ENCODE results near the gene GATA6.

Gene GATA6

GRCh38 chr18:22173928-22174301, 4.5 kb downstream of the GATA6 start:
- TF ChIP-seq CTCF (IDR thresholded peaks at IDR 0.05; ENCODE audit: extremely low read depth, insufficient read depth, missing control alignments): no peak

GRCh38 chr18:22174341-22175145, 5.2 kb downstream of the GATA6 start:
- DNase-seq (ENCODE audit: low spot score): no peak
- in situ Hi-C loops (cut with MboI; ENCODE audit: low pct_unique_long_range_greater_than_20kb, low sequenced_read_pairs, unreplicated experiment): no loop called here
- peak; percentile 8 for TF ChIP-seq CTCF (IDR thresholded peaks at IDR 0.05; ENCODE audit: extremely low read depth, insufficient read depth, missing control alignments)

More at GRCh38 chr18:22173928-22174301, 4.5 kb downstream of the GATA6 start:
- no peak for DNase-seq (ENCODE audit: low spot score)
- in situ Hi-C loops (cut with MboI; ENCODE audit: low pct_unique_long_range_greater_than_20kb, low sequenced_read_pairs, unreplicated experiment): no loop called here

GRCh38 chr18:22175346-22175745, 6.0 kb downstream of the GATA6 start:
- no peak for DNase-seq (ENCODE audit: low spot score)
- in situ Hi-C loops (cut with MboI; ENCODE audit: low pct_unique_long_range_greater_than_20kb, low sequenced_read_pairs, unreplicated experiment): no loop called here
- no peak for TF ChIP-seq CTCF (IDR thresholded peaks at IDR 0.05; ENCODE audit: extremely low read depth, insufficient read depth, missing control alignments)

GRCh38 chr18:22176420-22177326, 7.3 kb downstream of the GATA6 start:
- TF ChIP-seq CTCF (IDR thresholded peaks at IDR 0.05; ENCODE audit: extremely low read depth, insufficient read depth, missing control alignments): no peak
- peak; percentile 33 for DNase-seq (ENCODE audit: low spot score)
- in situ Hi-C loops (cut with MboI; ENCODE audit: low pct_unique_long_range_greater_than_20kb, low sequenced_read_pairs, unreplicated experiment): no loop called here

- no peak for TF ChIP-seq CTCF (IDR thresholded peaks at IDR 0.05; ENCODE audit: extremely low read depth, insufficient read depth, missing control alignments)
These were observed 8.0 kb downstream of the GATA6 start for GRCh38 chr18:22177327-22177871.

GRCh38 chr18:22179174-22179573, 9.8 kb downstream of the GATA6 start:
- in situ Hi-C loops (cut with MboI; ENCODE audit: low pct_unique_long_range_greater_than_20kb, low sequenced_read_pairs, unreplicated experiment): no loop called here
- DNase-seq (ENCODE audit: low spot score): no peak
- TF ChIP-seq CTCF (IDR thresholded peaks at IDR 0.05; ENCODE audit: extremely low read depth, insufficient read depth, missing control alignments): no peak

More at GRCh38 chr18:22177327-22177871, 8.0 kb downstream of the GATA6 start:
- no peak for DNase-seq (ENCODE audit: low spot score)
- in situ Hi-C loops (cut with MboI; ENCODE audit: low pct_unique_long_range_greater_than_20kb, low sequenced_read_pairs, unreplicated experiment): no loop called here

Data from GM13977 (cell line).